HepG2 (cell line): ENCODE measurements around the gene PATL2. TPM values are rescaled to one million over a fixed set of nuclear protein-coding genes. Genes with fewer than 3 reads are reported as not detected.

ENCODE experiments used
- AHR ChIP-seq: IDR thresholded peaks from 2 replicates; pipeline ENCODE4 v1.6.1; 2018; ENCODE audit warnings: missing genetic modification reagents, missing compliant biosample characterization
- BHLHE40 ChIP-seq: IDR thresholded peaks from 2 replicates; pipeline ENCODE4 v1.6.1; 2011; ENCODE audit warnings: low read length, improper control_type of control experiment
- CC2D1A ChIP-seq: sonication (generic); formaldehyde crosslinking; IDR thresholded peaks from 2 replicates; pipeline ENCODE4 v1.8.1; 2023; ENCODE audit warnings: mild to moderate bottlenecking, missing genetic modification reagents
- EED ChIP-seq: sonication (generic); formaldehyde crosslinking; IDR thresholded peaks from 2 replicates; pipeline ENCODE4 v1.5.0; 2020; ENCODE audit warnings: mild to moderate bottlenecking, missing genetic modification reagents
- ETV5 ChIP-seq: IDR thresholded peaks from 2 replicates; pipeline ENCODE4 v1.6.1; 2018; ENCODE audit warnings: missing biosample characterization, missing genetic modification reagents, inconsistent platforms, borderline replicate concordance
- KAT7 ChIP-seq: IDR thresholded peaks from 2 replicates; pipeline ENCODE4 v1.6.1; 2018; ENCODE audit warnings: borderline replicate concordance, missing compliant biosample characterization
- KLF6 ChIP-seq: IDR thresholded peaks from 2 replicates; pipeline ENCODE4 v1.8.0; 2016; ENCODE audit warnings: missing biosample characterization, missing genetic modification reagents
- MTA3 ChIP-seq: sonication (generic); formaldehyde crosslinking; IDR thresholded peaks from 2 replicates; pipeline ENCODE4 v1.4.0; 2020; ENCODE audit warnings: missing genetic modification reagents
- NFKB2 ChIP-seq: sonication (generic); formaldehyde crosslinking; IDR thresholded peaks from 2 replicates; pipeline ENCODE4 v1.4.0; 2020; ENCODE audit warnings: missing genetic modification reagents, borderline replicate concordance
- RXRB ChIP-seq: IDR thresholded peaks from 2 replicates; pipeline ENCODE4 v1.6.1; 2016; ENCODE audit warnings: borderline replicate concordance, missing genetic modification reagents, missing compliant biosample characterization
- TOPORS ChIP-seq: sonication (generic); formaldehyde crosslinking; IDR thresholded peaks from 2 replicates; pipeline ENCODE4 v1.8.0; 2023; ENCODE audit warnings: mild to moderate bottlenecking, missing genetic modification reagents
- ZFAT ChIP-seq: sonication (generic); formaldehyde crosslinking; conservative IDR thresholded peaks from 2 replicates; pipeline ENCODE4 v1.8.1; 2023; ENCODE audit warnings: missing genetic modification reagents, inconsistent platforms
- ZFP1 ChIP-seq: IDR thresholded peaks from 2 replicates; pipeline ENCODE4 v1.6.1; 2016
- ZKSCAN8 ChIP-seq: IDR thresholded peaks from 2 replicates; pipeline ENCODE4 v1.6.1; 2016; ENCODE audit warnings: borderline replicate concordance, missing genetic modification reagents, missing compliant biosample characterization
- ZNF138 ChIP-seq: sonication (generic); formaldehyde crosslinking; IDR thresholded peaks from 2 replicates; pipeline ENCODE4 v1.5.0; 2020; ENCODE audit warnings: mild to moderate bottlenecking, low read depth, missing genetic modification reagents
- ZNF253 ChIP-seq: sonication (generic); formaldehyde crosslinking; IDR thresholded peaks from 2 replicates; pipeline ENCODE4 v1.8.0; 2022; ENCODE audit warnings: mild to moderate bottlenecking, missing genetic modification reagents, borderline replicate concordance
- ZNF496 ChIP-seq: sonication (generic); formaldehyde crosslinking; IDR thresholded peaks from 2 replicates; pipeline ENCODE4 v1.8.1; 2023; ENCODE audit warnings: mild to moderate bottlenecking, moderate library complexity, missing genetic modification reagents; ENCODE audit not compliant: insufficient replicate concordance
- ZNF782 ChIP-seq: sonication (generic); formaldehyde crosslinking; IDR thresholded peaks from 2 replicates; pipeline ENCODE4 v1.4.0; 2020; ENCODE audit warnings: missing genetic modification reagents, mild to moderate bottlenecking, borderline replicate concordance
- ZNF850 ChIP-seq: sonication (generic); formaldehyde crosslinking; conservative IDR thresholded peaks from 2 replicates; pipeline ENCODE4 v1.9.0; 2021; ENCODE audit warnings: mild to moderate bottlenecking, missing genetic modification reagents
- polyA plus RNA-seq, 8 experiments: library from polyadenylated mRNA; depleted of rRNA in 3 of 8; stranded (reverse) in 7 of 8; unstranded in 1 of 8; fragments of >200 nt; fragmentation: Illumina TruSeq in 4 of 8; extraction: Trizol in 4 of 8; gene quantifications; 2 replicates each; pipeline versions ENCODE4 v1.2.1 to v1.2.3, GENCODE V29; 2011 to 2016; ENCODE audit warnings: low read depth in 4 of 8, missing spikeins in 1 of 8, mixed read lengths in 1 of 8; ENCODE audit not compliant: insufficient read depth in 1 of 8
- total RNA-seq, 5 experiments: library from RNA; depleted of rRNA; stranded (reverse); fragments of >200 nt; fragmentation: Illumina TruSeq; extraction: Trizol; gene quantifications; 2 replicates each; pipeline ENCODE4 v1.2.3, GENCODE V29; 2016; ENCODE audit warnings: low read depth in 1 of 5
- TF ChIP-seq, protein P1 (sequence below): sonication (generic); formaldehyde crosslinking; IDR thresholded peaks from 2 replicates; pipeline ENCODE4 v1.8.1; 2023; ENCODE audit warnings: mild to moderate bottlenecking, moderate library complexity, missing genetic modification reagents
- TF ChIP-seq, protein P2 (sequence below): sonication (generic); formaldehyde crosslinking; IDR thresholded peaks from 2 replicates; pipeline ENCODE4 v1.4.0; 2020; ENCODE audit warnings: mild to moderate bottlenecking, missing genetic modification reagents
- TF ChIP-seq, protein P3 (sequence below): sonication (generic); formaldehyde crosslinking; IDR thresholded peaks from 2 replicates; pipeline ENCODE4 v1.8.0; 2022; ENCODE audit warnings: missing genetic modification reagents, mild to moderate bottlenecking, inconsistent platforms, borderline replicate concordance
- TF ChIP-seq, protein P4 (sequence below): sonication (generic); formaldehyde crosslinking; IDR thresholded peaks from 2 replicates; pipeline ENCODE4 v1.8.1; 2023; ENCODE audit warnings: mild to moderate bottlenecking, missing genetic modification reagents, borderline replicate concordance

PATL2 gene
- total and polyA plus RNA-seq, 2 of the 13 experiments (the other 11 are each of a cell fraction or from before 2014, with no cell fraction given) = 0.15 to 0.53 TPM

DNA sequence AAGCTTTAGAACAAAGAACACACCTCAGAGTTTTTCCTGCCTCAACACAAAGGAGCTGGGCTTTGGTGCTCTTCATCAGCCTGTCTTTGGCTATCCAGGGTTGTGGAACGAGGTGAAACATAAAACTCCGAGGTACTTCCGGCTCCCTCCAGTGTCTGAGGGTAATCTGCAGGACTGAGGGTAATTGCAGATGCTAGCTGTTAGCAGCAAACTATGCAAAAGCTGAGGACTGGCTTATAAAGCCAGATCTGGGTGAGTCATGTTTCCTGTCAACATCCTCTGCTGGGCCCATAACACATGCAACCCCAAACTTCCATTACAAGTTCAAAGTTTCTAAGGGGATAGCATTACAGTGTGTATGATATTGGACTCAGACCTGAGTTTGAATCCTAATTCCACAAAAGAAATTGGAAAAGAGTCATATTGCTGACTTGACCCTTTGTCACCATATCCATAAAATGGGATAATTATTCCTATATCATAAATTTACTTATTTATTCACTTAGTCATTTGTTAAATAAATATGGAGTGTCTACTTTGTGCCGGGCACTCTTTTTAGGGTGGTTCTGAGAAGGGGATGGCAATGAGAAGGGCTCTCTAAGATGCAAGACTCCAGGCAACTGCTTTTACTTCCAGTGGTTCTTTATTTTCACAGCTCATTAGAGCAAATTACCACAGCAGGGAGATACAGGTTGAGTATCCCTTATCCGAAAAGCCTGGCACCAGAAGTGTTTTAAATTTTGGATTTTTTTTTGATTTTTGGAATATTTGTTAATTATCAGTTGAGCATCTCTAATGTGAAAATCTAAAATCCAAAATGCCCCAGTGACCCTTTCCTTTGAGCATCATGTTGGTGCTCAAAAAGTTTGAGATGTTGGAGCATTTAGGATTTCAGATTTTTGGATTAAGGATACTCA lies 15.7 kb upstream of the PATL2 start (continued):
- TF ChIP-seq, protein P1, sequence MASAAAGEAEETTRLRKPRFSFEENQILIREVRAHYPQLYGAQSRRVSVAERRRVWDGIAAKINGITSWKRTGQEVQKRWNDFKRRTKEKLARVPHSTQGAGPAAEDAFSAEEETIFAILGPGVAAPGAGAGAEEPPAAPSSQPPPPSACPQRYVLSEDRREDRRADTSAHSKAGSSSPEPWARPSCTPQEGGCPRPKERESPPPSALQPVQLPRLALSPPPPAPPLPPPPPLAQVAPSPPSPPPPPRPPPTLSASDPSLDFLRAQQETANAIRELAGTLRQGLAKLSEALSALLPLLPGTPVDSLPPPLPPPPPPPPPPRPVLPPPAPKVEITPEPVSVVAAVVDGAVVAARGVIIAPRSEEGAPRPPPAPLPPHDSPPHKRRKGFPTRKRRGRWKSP = no peak
- TF ChIP-seq ZNF850 (CRISPR knock-in tag) (no peak), ZNF496 (CRISPR knock-in tag) (no peak), BHLHE40 (no peak), EED (CRISPR knock-in tag) (no peak), AHR (CRISPR knock-in tag) (no peak), NFKB2 (CRISPR knock-in tag) (no peak), KLF6 (no peak), RXRB (CRISPR knock-in tag) (peak; percentile 45; the same call in 1 of the 2 replicates), ETV5 (peak; percentile 91; the same call in 1 of the 2 replicates), ZNF253 (CRISPR knock-in tag) (no peak), ZFP1 (CRISPR knock-in tag) (no peak), ZNF138 (CRISPR knock-in tag) (no peak), MTA3 (CRISPR knock-in tag) (no peak), ZFAT (CRISPR knock-in tag) (no peak), ZKSCAN8 (no peak), CC2D1A (CRISPR knock-in tag) (no peak), TOPORS (CRISPR knock-in tag) (no peak), KAT7 (CRISPR knock-in tag) (no peak), ZNF782 (no peak)
- TF ChIP-seq, protein P2, sequence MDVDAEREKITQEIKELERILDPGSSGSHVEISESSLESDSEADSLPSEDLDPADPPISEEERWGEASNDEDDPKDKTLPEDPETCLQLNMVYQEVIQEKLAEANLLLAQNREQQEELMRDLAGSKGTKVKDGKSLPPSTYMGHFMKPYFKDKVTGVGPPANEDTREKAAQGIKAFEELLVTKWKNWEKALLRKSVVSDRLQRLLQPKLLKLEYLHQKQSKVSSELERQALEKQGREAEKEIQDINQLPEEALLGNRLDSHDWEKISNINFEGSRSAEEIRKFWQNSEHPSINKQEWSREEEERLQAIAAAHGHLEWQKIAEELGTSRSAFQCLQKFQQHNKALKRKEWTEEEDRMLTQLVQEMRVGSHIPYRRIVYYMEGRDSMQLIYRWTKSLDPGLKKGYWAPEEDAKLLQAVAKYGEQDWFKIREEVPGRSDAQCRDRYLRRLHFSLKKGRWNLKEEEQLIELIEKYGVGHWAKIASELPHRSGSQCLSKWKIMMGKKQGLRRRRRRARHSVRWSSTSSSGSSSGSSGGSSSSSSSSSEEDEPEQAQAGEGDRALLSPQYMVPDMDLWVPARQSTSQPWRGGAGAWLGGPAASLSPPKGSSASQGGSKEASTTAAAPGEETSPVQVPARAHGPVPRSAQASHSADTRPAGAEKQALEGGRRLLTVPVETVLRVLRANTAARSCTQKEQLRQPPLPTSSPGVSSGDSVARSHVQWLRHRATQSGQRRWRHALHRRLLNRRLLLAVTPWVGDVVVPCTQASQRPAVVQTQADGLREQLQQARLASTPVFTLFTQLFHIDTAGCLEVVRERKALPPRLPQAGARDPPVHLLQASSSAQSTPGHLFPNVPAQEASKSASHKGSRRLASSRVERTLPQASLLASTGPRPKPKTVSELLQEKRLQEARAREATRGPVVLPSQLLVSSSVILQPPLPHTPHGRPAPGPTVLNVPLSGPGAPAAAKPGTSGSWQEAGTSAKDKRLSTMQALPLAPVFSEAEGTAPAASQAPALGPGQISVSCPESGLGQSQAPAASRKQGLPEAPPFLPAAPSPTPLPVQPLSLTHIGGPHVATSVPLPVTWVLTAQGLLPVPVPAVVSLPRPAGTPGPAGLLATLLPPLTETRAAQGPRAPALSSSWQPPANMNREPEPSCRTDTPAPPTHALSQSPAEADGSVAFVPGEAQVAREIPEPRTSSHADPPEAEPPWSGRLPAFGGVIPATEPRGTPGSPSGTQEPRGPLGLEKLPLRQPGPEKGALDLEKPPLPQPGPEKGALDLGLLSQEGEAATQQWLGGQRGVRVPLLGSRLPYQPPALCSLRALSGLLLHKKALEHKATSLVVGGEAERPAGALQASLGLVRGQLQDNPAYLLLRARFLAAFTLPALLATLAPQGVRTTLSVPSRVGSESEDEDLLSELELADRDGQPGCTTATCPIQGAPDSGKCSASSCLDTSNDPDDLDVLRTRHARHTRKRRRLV (CRISPR knock-in tag) = peak; percentile 99
- TF ChIP-seq, protein P3, sequence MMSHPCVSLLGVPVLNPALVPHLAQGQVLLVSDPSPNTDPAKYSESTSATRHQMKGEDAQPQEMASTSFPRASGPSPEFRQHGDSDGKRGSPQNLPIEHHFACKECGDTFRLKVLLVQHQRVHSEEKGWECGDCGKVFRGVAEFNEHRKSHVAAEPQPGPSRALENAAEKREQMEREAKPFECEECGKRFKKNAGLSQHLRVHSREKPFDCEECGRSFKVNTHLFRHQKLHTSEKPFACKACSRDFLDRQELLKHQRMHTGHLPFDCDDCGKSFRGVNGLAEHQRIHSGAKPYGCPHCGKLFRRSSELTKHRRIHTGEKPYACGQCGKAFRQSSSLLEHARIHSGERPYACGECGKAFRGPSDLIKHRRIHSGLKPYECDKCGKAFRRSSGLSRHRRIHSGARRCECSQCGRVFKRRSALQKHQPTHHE (CRISPR knock-in tag) = no peak
- TF ChIP-seq, protein P4, sequence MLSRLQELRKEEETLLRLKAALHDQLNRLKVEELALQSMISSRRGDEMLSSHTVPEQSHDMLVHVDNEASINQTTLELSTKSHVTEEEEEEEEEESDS (CRISPR knock-in tag) = 0 out of 2 replicates have a peak, but pooled peaks have one; percentile 73
